Thyroid gland (tissue), 4 donors: ENCODE measurements around the gene AKT2. TPM values are rescaled to one million over a fixed set of nuclear protein-coding genes. Genes with fewer than 3 reads are reported as not detected.

ENCODE experiments used
- DNase-seq, 2 donors: peaks; one replicate each; pipeline ENCODE4 v3.0.0-alpha.2; 2019
- H3K27ac ChIP-seq, 3 donors: fragments of 200-600 bp; sonication (generic); 1 replicate in 2 of 3; 2 replicates in 1 of 3; pipeline ENCODE4 v1.5.1; 2016 to 2019; ENCODE audit warnings: mild to moderate bottlenecking in 1 of 3, moderate library complexity in 1 of 3
- H3K27me3 ChIP-seq: fragments of 200-600 bp; sonication (generic); one replicate; pipeline ENCODE4 v1.5.1; 2019
- H3K36me3 ChIP-seq, 2 donors: fragments of 200-600 bp; sonication (generic); one replicate each; pipeline ENCODE4 v1.5.1; 2016 to 2019
- H3K4me1 ChIP-seq, 2 donors: fragments of 200-600 bp; sonication (generic); one replicate each; pipeline ENCODE4 v1.5.1; 2017 to 2019
- H3K4me3 ChIP-seq, 3 donors: fragments of 200-600 bp; sonication (generic); replicated peaks in 1 of 3; 1 replicate in 2 of 3; 2 replicates in 1 of 3; pipeline ENCODE4 v1.5.1; 2016; ENCODE audit warnings: mild to moderate bottlenecking in 1 of 3
- H3K9me3 ChIP-seq: fragments of 200-600 bp; sonication (generic); one replicate; pipeline ENCODE4 v1.5.1; 2017
- POLR2A ChIP-seq, 2 donors: fragments of 450-650 bp; IDR thresholded peaks; one replicate each; pipeline ENCODE4 v1.6.1; 2017; ENCODE audit warnings: antibody characterized with exemption in 2 of 2, mild to moderate bottlenecking in 2 of 2, moderate library complexity in 1 of 2
- WGBS, 2 donors: methylation state at CpG; one replicate each; pipeline ENCODE4 v1.1.5; 2017; 5-methylcytosine and 5-hydroxymethylcytosine counted together
- intact Hi-C: fragments of 100-400 bp; cut with DNase I; formaldehyde crosslinking; loops from one replicate; pipeline ENCODE4 v1.15.1; 2023
- total RNA-seq, 4 donors: library from RNA; depleted of rRNA; stranded (reverse); fragments of >200 nt; gene quantifications; one replicate each; pipeline ENCODE4 v1.2.3, GENCODE V29; 2016
- TF ChIP-seq, protein P1 (sequence below), 6 experiments: fragments of 200-600 bp in 3 of 6; fragments of 450-650 bp in 3 of 6; sonication (generic) in 3 of 6; IDR thresholded peaks; one replicate each; pipeline ENCODE4 v1.5.1; 2016 to 2019; ENCODE audit warnings: antibody characterized with exemption in 6 of 6, mild to moderate bottlenecking in 2 of 6, inconsistent platforms in 1 of 6, moderate library complexity in 1 of 6

The AKT2 gene
- total RNA-seq, 4 donors from 2014 or later = 166 to 285 (median 190) TPM

DNA sequence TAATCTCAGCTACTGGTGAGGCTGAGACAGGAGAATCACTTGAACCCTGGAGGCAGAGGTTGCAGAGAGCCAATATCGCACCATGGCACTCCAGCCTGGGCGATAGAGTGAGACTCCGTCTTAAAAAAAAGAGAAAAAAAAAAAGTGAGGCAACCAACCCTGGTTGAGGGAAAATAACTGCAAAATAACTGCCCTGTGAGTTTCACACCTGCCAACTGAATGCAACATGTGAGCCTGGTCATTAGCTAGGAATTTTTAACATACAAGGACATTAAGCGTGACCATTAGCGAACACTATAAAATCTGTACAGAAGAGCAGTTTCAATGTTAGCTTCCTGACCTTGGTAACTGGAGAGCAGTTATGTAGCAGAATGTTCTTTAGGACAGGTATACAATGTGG, 56.3 kb downstream of the AKT2 start:
- Histone ChIP-seq H3K4me3 (no peak overlapping the region), H3K36me3 (peaks cover 8 to 11% of the 10 kb centered on the region in 2 donors), H3K27ac (no peak overlapping the region), H3K27me3 (no peaks in the 10 kb centered on the region), H3K4me1 (peaks cover 7 to 31% of the 10 kb centered on the region in 2 donors), H3K9me3 (no peaks in the 10 kb centered on the region)
- 80 to 89% methylated on average over 5 of the region's 5 CpGs for WGBS, 2 donors
- intact Hi-C loops = no loop called here
- DNase-seq = no peak
- TF ChIP-seq POLR2A (IDR thresholded peaks at IDR 0.05) = no peak
- TF ChIP-seq, protein P1, sequence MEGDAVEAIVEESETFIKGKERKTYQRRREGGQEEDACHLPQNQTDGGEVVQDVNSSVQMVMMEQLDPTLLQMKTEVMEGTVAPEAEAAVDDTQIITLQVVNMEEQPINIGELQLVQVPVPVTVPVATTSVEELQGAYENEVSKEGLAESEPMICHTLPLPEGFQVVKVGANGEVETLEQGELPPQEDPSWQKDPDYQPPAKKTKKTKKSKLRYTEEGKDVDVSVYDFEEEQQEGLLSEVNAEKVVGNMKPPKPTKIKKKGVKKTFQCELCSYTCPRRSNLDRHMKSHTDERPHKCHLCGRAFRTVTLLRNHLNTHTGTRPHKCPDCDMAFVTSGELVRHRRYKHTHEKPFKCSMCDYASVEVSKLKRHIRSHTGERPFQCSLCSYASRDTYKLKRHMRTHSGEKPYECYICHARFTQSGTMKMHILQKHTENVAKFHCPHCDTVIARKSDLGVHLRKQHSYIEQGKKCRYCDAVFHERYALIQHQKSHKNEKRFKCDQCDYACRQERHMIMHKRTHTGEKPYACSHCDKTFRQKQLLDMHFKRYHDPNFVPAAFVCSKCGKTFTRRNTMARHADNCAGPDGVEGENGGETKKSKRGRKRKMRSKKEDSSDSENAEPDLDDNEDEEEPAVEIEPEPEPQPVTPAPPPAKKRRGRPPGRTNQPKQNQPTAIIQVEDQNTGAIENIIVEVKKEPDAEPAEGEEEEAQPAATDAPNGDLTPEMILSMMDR (IDR thresholded peaks at IDR 0.05) = no peak

DNA sequence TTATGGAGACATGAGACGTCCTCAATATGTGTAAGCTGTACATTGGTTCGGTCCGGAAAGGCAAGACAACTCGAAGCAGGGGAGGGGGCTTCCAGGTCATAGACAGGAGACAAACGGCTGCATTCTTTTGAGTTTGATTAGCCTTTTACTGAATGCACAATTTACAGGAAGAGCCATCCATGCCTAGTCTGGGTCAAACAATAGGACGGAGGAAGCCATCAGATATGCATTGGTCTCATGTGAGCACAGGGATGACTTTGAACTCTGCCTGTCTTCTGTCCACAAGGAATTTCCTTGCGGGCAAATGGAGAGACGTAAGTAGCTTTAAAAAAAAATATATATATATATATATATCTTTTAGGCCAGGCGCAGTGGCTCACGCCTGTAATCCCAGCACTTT, 56.8 kb downstream of the AKT2 start:
- H3K4me1 ChIP-seq = peaks cover 7 to 31% of the 10 kb centered on the region in 2 donors
- peaks cover 3 to 6% of the 10 kb centered on the region in 2 donors for H3K36me3 ChIP-seq
- WGBS, 2 donors = 68 to 72% methylated on average over 10 of the region's 10 CpGs
- H3K27me3 ChIP-seq = no peaks in the 10 kb centered on the region
- no peaks in the 10 kb centered on the region for H3K9me3 ChIP-seq
- no peak overlapping the region for H3K4me3 ChIP-seq
- TF ChIP-seq, protein P1 (IDR thresholded peaks at IDR 0.05) = no peak
- TF ChIP-seq POLR2A (IDR thresholded peaks at IDR 0.05) = no peak
- intact Hi-C loops = no loop called here
- DNase-seq = no peak
- no peak overlapping the region for H3K27ac ChIP-seq

DNA sequence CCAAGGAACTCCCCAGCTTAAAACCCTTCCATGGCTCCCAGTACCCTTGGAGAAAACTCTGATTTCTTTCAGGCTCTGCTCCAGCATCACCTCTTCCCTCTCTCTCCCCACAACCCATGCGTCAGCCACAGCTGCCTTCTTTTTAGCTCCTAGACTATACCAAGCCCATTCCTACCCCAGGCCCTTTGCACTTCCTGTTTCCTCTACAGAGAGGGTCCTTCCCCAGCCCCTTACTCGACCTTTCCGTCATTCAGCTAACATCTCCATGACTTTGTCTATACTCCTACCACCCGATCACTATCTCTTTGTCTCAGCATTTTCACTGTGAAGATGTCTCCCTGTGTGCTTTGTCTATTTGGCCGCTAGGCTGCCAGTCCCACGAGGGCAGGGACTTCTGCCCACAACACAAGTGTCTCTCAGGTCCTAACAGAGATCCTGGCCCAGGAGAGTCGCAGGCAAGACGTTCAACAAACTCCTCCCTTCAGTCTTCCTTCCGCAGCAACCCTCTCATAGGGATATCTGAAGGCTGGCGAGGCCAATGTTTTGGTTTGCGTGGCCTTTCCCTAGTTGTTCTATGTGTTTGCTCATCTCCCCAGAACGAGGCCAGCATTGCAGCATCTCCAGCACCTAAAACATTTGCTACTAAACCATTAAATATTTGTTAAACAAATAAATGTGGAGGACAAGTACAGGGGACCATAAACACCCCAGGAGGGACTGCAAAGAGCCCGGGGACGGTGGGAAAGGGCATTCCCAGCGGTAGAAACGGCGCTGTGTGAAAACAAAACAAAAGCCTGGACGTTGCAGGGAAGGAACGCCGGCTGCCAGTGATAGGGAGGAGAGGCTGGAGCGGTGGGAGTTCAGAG, 59.5 kb downstream of the AKT2 start:
- Histone ChIP-seq H3K27ac (peak overlapping the region in 1 of 3 donors; percentile 26), H3K36me3 (no peaks in the 10 kb centered on the region), H3K27me3 (no peaks in the 10 kb centered on the region), H3K4me3 (peak overlapping the region in 1 of 3 donors; percentile 19), H3K9me3 (no peaks in the 10 kb centered on the region), H3K4me1 (peaks cover 7 to 16% of the 10 kb centered on the region in 2 donors)
- 30 to 34% methylated on average over 21 of the region's 21 CpGs for WGBS, 2 donors
- no peak for DNase-seq
- intact Hi-C loops = no loop called here
- TF ChIP-seq, protein P1 (IDR thresholded peaks at IDR 0.05) = no peak
- TF ChIP-seq POLR2A (IDR thresholded peaks at IDR 0.05) = no peak

DNA sequence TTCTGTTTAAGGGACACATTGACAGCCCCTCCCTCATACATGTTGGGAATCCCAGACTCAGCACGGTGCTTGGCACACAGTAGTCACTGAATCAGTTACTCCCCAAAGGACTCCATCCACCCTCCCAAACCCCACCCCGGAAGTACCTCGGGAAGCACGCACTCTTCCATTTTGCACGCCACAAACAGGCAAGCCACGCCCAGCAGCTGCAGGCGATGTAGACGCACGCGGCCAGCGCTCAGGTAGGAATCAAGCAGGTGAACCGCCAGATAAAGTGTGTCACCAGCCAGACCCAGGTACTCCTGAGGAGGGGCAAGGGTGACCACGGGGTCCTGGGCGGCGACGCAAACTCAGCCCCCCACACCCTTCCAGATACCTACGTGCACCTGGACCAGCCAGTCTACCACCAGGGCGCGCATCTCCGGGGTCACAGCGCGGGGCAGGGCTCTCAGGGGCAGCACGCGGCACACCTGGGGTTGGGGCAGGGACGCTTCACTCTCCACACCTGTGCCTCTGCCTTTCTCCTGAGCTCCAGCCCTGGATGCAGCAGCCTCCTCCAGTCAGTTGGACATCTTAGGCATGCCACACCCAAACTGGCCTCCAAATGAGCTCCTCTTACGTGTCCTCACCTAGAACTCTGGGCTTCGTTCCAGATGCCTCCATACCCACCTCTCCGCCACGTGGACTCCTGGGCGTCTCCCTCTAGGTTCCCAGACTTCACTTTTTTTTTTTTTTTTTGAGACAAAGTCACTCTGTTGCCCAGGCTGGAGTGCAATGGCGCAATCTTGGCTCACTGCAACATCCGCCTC, 60.6 kb downstream of the AKT2 start:
- TF ChIP-seq, protein P1 (IDR thresholded peaks at IDR 0.05) = no peak
- no peak for TF ChIP-seq POLR2A (IDR thresholded peaks at IDR 0.05)
- Histone ChIP-seq H3K27me3 (no peaks in the 10 kb centered on the region), H3K9me3 (no peaks in the 10 kb centered on the region), H3K27ac (no peak overlapping the region), H3K36me3 (no peaks in the 10 kb centered on the region), H3K4me1 (peaks cover 7 to 16% of the 10 kb centered on the region in 2 donors), H3K4me3 (no peak overlapping the region)
- 86 to 89% methylated on average over 21 to 27 of the region's 32 CpGs for WGBS, 2 donors
- DNase-seq = no peak
- intact Hi-C loops = loop anchor here (5.0 kb wide), 1 partner anchor 87 kb away; no protein-coding TSS in a partner anchor
